Measurements from ENCODE around the gene FLRT3.

The FLRT3 gene

DNA sequence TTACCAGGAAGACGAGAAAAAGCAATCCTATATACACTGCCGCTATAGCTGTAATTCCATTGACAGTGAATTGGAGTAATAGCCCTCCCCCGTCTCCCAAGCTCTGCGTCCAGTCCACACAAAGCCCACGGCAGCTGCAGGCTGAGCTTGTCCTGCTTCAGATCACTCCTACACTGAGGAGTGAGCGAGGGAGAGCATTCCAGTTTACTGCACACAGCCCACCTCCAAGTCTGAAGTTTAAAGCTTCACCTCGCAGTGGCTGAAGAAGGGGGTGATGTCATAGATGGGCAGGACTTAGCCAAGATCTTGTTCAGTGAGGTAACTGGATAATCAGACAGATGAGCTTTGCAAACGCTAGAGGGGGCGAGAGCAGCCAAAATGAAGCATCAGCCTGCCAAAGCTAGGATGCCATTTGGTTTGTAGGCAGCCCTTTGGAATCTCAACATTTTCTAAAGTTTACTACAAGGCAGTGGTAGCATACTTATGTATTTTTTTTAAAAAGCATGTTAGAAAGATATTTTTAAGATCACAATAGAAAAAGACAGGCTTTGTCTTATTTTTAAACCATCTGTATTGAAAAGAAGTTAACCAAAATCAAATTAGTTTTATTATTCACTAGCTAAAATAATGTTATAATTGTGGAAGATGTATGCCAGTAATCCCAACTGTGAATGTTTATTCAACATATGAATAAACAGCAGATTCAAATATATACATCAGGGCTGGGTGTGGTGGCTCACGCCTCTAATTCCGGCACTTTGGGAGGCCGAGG, at the start of gene FLRT3:
TSS of gene FLRT3 (minus strand) at position 213 of the 772 bp plus-strand sequence. CDS start 10,106 bp downstream, outside the sequence.
- no peak for DNase-seq

DNA sequence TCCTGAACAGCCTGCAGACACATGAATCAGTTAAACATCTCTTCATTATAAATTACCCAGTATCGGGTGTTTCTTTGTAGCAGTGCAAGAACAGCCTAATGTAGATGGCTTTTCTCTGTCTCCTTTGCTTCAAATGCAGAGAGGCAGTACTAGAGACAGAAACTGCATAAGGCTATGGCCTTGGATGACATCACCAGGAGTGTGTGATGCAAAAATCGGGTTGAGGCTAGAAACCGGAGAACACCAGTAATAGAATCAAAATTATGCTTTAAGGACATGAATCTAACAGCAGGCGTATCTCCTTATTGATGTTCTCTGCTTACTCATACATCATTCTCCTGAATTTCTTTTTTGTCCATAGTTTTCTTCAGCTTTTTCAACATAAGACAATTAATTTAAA, 49.3 kb upstream of the FLRT3 start:
- DNase-seq, result no peak

DNA sequence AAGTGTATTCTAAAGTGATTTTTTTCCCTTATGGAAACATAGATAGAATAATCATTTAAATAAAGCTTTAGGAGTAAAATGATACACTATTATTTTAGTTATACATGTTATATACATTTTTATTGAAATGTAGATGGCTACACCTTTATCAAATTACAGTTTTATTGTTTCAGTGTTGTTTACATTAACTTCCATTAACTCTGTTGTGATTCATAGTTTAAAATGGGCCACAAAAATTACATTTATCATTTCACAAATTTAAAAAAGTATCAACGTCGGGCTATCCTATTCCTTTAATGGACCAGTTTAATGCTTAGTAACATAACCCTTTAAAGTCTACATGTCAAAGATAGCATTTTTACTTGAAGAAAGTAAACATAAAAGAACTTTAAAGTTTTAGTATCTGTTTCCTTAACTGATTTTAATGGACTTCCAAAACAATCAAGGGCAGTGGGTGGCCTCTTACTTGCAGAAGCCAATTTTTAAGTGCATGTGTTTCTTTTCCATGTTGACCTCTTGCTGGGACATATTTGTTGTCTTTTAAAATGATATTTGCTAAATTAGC, 47.8 kb upstream of the FLRT3 start:
- DNase-seq, result no peak

DNA sequence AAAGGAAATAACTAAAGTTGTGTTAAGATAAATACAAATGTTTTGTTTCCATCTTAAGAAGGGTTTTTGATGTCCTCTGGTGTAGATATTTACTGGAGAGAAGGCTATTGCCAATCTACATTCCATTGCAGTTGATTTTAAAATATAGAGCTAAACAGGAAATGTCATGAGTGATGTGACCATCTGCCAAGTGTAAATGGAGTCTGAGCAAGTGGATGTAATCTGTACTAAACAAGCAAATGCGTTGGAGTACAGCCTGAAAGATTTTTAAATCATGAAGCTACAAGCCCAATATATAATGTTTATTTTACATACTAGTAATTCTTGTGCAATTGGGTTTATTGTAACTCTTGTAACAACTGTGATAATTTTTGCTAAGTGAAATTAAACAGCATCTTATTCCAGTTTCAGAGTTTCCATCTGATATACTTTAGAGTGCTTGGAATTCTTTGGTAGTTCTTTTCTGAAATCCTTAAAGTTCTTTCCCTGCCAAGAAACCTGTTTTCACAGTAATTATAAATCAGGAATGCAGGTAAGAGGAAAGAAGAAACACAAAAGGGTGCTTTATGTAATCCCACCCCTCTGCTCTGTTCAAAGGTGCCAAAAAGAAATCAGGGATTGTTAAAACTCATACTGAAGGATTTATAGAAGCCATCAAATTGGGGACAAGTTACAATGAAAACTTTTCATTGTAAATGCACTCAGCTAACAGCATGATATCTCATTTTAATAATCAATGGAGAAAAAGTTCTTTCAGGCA, 47.2 kb upstream of the FLRT3 start:
- no peak for DNase-seq

DNA sequence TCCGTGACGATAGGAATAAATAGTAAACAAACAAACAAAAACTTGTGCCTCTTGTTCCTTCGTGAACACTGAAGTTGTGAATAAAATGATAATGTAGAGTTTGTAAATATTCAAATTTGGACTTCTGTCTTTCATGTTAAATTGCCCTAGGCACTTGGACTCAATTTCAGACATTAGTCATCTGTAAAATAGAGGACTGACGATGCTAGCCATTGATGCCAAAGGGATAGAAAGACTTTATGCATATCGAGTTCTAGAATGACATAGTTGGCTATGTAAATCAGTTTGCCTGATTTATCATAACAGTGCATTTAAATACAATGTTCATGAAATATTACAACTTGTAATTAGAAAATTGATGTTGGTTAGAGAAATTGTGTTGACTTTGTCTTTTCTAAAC, 45.9 kb upstream of the FLRT3 start:
- DNase-seq, result no peak

DNA sequence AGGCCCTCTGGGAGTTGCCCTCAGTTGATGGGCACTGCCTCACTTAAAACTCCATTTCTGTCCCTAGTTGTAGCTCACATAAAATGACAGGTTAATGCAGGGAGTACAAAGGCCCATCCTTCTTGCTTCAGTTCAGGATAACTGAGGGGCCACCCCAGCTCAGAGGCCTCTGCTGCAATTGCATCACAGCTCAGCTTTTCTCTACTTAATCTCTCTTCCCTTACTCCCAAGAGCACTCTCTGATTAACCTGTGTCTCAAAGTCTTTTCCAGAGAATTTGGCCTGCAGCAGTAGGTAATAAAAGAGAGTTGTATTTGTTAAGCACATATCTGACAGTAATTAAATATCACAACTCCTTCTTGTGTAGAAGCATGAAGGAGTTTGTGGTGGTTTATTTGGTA, 40.9 kb upstream of the FLRT3 start:
- DNase-seq, result no peak

DNA sequence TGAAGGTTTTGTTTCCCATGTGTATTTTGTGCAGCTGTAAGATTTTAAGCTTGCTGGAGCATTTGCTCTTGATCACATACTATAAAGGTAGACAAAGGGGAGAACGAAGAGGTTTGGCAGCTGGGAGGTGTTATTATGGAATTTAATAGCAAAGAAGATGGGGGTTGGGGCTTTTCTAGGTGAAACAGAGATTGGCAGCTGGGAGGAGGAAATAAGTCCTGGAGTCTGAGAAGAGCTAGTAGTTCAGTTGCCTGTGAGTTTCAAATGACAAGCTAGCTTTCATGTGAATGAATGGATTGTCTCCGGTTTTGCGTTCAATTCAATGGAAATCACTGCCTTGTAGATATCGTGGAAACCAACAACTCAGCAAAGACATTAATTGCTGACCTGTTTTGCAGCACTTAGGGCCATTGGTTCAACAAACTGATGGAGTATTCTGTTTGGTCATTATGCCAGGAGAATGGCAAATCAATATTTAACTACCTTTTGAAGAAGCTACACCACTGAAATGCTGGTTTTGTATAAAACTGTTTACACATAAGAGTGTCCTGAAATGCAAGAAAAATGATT, 38.1 kb upstream of the FLRT3 start:
- no peak for DNase-seq

DNA sequence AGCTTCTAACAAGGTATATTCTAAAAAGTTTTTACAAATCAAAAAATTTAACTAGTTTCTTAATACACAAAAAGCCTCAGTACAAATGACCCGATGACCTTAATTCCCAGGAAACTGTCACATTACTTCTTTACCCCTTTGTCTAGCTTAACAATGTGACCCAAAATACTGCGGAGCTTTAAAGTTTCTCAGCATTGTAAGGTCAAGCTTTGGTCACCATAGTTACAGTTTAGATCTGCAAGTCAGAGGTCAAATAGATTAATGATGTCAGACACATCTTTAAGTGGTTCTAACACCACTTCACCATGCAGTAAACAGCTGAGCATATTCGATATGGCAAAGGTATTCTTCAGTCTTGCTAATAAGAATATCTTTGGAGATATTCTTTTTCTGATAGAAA, 36.8 kb upstream of the FLRT3 start:
- DNase-seq, result no peak

DNA sequence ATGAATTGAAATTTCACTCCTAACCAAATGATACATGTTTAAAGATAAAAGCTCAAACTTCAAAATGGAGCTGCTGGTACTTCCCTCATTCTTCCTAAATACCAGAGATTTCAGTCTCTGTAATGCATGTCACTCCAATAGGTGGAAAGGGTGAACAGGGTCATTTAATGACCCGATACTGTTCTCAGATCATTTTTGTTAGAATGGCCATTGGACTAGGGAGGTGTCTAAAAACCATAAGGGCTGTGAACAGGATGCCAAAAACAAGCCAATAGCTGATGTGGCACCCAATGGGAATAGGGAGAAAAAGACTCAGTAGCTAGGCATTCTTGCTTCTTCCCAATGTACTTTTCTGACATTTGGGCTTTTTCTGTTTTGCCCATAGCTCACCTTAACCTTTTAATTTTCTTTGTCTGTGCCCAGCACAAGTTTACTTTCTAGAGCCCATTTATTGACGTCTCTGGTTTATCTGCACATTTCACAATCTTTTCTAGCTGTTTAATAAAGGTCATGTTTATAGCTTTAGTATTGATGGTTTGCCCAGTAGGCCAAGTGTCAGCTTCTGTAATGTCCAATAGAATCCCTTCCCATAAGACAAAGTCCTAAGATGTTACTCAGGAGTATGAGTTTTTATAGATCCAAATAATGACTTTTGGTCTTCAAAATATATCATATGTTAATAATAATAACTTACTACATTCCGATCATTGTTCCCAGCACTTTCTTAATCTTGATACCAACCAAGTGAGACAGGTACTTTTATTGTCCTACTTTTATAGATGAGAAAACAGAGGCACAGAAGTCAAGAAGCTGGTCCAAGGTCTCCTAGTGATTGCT, 24.3 kb upstream of the FLRT3 start:
- DNase-seq, result no peak

DNA sequence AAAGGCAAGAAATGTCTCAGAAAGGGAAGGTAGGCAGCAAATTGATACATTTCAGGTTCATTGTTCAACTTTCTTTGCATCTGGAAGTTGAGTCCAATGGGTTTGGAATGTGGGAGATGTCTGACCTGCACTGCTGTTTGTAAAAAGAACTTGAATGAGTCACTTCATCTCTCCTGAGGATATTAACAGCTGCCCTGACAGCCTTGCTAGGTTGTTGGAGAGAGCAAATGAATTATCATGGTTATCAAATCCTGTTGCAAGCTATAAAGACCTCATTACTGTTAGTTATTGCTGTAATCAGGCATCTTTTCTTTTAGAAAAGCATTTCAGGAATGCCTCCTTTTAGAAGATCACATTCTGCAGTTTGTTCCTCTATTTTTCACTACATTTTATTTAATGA, 23.0 kb upstream of the FLRT3 start:
- DNase-seq, result no peak

DNA sequence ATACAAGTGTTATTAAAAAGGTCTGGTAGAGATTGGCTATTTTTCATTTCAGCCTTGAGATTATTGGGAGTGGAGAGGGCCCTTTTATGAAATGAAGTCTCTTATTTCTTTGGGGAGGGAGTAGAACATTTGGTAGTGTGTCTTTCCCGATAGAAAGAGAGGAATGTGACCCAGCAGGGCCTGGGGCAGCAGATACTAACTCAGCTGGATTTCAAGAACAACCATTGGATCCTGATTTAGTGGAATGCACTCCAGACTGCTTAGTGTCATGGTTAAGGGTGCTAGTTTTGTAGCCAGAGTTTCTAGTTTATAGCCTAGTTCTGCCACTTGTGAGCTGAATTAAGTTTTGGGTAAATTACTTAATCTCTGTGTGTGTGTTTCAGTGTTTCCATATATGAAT, 18.4 kb upstream of the FLRT3 start:
- DNase-seq, result no peak

DNA sequence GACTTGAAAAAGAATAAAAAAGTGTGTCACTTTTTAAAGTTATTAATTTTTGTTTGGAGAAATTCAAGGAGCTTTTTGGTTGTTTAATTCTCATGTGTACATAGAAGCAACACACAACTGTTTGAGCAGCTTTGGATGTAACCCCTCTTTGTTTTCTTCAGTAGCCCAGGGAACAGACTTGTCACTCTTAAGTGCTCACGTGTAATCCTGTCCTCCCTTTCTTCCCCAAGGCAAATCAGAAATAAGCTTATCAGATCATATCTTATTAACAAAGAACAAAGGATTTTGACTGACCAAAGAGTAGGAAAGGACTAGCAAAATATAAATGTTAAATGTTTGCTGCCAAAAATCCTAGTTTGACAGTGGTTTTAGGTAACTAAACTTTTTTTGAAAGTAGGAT, 7.3 kb upstream of the FLRT3 start:
- DNase-seq, result no peak

DNA sequence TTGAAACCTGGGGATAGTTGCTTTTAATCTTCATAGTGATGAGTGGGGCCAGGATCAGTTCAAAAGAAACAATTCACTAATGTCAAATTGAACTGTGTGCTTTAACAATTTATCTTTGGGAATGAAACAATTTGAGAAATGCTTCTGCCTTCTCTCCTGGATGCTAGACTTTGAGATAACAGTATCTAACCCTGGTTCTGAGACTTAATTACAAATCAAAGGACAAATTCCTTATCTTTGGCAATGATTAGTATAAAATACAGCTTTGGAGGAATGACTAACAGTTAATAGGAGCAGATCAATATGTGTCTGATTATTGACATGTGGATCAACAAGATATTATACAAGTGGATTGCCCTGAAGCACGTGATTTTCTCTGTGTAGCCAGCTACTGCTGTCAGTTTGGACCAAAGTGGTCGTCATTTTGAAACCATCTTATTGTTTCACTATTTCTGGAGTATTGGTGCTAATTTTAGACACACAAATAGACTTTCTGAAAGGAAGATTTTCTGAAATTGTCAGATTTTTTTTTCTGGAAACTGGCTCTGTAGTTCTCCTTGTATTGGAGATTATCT, 6.2 kb upstream of the FLRT3 start:
- no peak for DNase-seq

DNA sequence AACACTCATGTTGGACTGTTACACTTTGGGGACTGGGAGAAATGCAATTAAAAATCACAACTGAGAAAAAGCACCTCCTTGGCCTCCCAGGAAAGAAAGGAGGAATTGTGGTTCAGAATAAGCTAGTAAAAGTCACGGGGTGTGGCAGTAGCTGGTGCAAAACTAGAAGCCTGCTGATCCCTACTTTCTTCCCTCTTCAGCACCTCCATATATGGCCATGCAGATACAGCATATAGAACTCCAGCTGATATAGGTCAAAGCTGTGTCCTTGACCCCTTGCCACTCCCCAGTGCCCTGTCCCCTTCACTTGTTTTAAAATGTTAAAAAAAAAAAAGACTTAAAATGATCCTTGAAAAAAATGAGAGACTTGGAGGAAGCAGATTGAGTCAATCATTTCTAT, 5.5 kb upstream of the FLRT3 start:
- DNase-seq, result no peak

DNA sequence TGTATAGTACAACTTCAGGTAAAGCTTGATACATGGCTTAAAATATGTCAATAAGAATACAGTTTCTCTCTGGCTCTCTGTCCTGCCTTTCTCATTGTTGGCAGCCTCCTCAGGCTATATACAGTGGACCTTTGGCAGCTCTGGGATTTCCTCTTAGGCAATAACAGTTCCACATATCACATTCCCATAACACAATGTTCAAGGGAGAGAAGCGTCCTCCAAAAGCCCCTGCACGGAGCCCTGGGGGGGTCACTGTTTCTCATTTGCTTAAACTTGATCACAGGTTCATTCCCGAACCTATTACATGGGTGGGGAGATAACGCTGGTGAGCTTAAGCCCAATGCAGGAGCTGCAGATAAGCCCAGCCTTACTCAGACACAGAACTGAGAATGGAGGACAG, 4.4 kb upstream of the FLRT3 start:
- DNase-seq, result no peak

DNA sequence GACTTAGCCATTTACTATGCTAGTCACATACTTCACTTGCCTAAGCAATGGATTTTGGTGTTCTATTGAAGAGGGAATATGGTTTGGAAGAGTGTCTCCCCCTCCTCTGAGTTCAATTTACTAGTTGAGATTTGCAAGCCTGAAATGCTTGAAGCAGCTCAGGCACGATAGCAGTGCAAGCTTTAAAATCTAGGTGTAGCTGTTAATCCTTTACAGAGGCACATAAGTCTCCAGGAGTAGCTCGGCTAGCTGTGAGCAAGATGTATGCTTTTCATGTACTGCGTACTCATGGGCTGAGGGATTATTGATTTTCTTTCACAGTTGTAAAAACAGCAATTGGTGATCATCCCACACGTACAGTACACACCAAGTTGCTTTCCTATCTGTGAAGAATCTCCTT, 726 bp downstream of the FLRT3 start:
- DNase-seq, result no peak

DNA sequence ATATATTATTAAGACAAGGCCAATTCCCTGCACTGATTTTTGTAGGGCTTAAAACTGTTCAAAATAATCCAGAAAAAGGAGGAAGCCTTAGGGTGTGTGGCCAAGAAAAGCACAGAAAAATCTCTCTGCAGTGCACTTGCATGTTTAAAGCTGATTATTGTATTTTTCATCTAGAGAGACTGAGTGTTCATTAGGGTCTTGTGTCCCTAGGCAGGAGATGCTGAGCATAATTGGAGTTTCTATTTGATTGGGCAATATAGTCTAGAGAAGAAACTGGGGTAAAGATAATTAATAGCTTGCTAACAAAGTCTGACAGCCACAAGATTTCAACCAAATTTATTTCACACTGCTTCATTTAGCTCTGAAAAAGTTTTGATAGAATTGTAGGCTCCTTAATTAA, 2.4 kb downstream of the FLRT3 start:
- DNase-seq, result no peak

DNA sequence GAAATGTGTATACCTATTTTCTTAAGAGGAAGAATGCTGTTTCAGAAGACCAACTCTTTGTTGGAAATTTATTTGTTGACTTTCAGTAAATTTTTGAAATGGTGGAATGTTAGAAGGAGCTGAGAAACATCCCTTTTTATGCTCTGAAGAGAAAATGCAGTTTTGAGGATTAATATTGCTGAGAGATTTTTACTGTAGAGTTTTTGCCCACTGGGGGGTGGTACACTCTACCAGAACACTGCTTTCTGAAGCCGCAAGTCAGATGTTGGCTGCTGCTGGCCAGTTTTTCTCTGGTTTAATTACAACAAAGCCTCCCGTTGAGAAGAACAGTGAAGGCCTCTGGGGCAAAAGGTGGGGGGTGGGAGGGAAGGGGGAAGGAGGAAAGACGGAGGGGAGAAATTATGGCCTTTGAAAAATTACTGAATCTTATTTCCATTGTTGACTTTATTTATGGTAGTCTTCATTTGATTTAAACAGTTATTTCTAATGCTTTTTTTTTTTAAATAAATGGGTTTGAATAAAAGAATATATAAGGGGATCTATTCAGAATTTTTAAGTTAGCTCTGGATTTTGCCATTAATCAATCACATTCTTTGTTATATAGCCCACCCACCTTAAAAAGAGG, 3.0 kb downstream of the FLRT3 start:
- DNase-seq, result no peak

DNA sequence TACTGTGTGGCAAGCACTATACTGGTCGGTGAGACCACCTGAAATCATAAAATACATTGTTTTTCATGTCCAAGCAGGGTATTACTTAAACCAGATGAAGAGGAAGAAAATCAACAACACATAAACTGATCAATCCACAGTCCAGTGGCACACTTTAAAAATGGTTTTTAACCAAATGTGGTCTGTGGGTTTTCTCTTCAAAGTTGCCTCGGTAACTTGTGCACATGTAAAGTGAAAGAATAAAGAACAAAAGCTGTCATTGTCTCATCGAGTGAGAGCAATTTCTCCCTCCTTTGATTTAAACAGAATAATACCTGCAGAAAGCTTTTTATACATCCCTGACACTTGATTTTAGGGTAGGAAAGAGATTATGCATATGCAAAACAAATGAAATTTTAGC, 3.7 kb downstream of the FLRT3 start:
- DNase-seq, result no peak

DNA sequence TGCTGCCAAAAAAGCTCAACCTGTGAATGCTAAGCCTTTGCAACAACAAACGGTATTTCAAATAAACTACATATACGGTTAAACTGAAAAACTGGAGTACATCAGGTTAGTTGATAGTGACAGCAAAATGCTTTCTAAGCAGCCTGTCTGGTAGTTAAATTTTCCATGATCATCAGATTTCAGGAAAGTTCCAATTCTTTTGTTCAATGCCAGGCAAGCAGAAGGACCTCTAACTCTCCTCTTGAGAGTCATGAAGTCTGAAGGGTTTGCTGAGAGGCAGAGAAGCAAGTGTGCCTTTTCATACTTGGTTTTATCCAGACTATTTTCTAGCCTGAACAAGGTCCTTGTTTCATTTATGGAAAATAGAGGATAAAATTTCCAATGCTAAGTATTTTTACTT, 4.5 kb downstream of the FLRT3 start:
- DNase-seq, result no peak

DNA sequence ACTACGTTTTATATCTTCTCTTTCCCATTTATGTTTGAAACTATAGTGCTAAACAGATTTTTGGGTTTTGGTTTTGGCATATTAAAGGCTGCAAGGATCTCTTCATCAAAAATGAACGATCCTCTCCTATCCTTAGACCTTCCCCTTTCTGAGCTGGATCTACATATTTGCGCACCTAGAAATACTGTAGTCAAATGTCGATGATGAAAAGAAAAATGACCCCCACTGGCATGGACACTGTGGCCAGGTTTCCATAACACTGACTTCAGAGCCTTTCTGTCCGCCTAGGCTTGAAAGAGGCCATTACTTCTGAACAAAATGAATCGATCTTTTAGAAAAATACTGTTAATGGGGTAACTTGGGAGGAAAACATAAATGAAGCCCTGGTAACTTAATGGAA, 5.8 kb downstream of the FLRT3 start:
- no peak for DNase-seq

DNA sequence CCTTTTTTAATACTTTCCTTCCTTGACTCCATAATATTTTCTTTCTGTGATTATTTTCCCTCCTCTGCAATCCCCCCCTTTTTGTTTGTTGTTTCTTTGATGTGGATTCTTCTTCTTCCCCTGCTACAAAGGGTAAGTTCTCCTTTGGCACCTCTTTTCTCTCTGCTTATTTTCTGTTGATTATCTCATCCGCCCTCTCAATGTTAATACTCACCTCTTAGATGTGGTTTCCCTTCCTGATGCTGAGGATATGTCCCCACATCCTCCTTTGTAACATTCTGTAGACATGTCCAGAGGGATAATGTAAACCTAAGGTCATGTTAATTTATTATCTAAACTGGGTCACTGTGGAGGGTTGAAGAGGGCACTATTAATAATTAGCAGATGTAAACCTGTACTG, 17.7 kb downstream of the FLRT3 start:
- DNase-seq, result no peak

Measured in stimulated activated CD8-positive, alpha-beta memory T cell treated with anti-CD3 and anti-CD28 coated beads, Interleukin-4, amount 100 ng/mL, for 48 hours (primary cell).